ENCODE results near the gene PDE6H.

PDE6H gene

DNA sequence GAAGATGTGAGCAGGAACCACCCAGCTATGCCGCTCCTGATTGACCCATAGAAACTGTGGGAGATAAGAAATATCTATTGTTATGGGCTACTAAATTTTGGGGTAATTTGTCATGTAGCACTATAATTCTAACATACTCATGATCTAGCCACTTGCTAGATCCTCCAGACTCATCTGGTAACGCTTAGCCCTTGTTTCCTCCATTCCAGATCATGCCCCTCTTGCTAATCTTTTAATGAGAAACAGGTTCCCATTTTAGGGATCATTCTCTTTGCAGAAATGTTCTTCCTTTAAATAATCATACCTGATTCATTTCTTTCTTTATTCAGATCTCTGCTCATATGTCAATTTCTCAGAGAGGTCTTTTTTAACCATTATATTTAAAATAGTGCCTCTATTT lies 7.6 kb upstream of the PDE6H start:
- TF ChIP-seq, protein P1, sequence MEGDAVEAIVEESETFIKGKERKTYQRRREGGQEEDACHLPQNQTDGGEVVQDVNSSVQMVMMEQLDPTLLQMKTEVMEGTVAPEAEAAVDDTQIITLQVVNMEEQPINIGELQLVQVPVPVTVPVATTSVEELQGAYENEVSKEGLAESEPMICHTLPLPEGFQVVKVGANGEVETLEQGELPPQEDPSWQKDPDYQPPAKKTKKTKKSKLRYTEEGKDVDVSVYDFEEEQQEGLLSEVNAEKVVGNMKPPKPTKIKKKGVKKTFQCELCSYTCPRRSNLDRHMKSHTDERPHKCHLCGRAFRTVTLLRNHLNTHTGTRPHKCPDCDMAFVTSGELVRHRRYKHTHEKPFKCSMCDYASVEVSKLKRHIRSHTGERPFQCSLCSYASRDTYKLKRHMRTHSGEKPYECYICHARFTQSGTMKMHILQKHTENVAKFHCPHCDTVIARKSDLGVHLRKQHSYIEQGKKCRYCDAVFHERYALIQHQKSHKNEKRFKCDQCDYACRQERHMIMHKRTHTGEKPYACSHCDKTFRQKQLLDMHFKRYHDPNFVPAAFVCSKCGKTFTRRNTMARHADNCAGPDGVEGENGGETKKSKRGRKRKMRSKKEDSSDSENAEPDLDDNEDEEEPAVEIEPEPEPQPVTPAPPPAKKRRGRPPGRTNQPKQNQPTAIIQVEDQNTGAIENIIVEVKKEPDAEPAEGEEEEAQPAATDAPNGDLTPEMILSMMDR (conservative IDR thresholded peaks at IDR 0.05; ENCODE audit: low read depth, low read length), result no peak
- no peak overlapping the region for H3K4me3 ChIP-seq (ENCODE audit: low read depth, low read length)
- no peak for DNase-seq (ENCODE audit: low read depth)

DNA sequence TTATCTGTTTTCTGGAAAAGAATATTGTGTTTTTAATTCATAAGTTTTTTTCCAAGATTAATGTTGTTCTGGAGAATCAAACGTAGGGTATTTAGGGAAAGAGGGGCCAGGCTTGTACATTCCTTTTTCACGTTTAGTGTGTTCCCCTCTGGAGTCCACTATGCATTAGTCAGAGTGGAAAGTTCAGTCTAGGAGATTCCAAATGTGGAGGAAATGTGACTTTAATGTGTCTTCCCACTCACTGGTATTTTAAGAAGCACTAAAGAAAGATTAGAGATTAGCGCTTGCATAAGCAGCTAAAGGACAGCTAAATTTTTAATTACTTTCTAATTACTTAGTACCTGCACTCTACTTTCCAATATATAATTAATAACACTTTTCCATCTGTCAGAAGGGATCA lies 4.4 kb upstream of the PDE6H start:
- TF ChIP-seq, protein P1 (conservative IDR thresholded peaks at IDR 0.05; ENCODE audit: low read depth, low read length), result no peak
- no peak for DNase-seq (ENCODE audit: low read depth)
- H3K4me3 ChIP-seq (ENCODE audit: low read depth, low read length), result no peak overlapping the region

DNA sequence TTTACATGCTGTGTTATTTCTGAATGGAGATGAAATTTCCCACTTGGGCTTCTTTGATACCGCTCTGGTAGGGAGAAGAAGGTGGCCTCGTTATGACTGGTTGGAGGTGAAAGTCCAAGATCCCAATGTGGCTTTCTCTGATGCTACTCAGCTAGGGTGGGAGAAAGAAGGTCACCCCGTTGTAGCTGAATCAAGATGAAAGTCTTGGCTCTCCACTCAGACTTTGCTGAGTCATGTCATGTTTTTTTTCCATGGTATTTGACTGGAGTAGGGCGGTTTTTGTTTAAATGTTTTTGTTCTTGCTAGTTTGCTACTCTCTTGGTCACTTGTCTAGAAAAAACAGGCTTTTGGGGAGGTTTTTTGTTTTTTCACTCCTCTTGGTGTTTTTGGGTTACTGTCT lies 2.4 kb upstream of the PDE6H start:
- DNase-seq (ENCODE audit: low read depth), result peak; percentile 41
- H3K4me3 ChIP-seq (ENCODE audit: low read depth, low read length), result no peak overlapping the region
- TF ChIP-seq, protein P1 (conservative IDR thresholded peaks at IDR 0.05; ENCODE audit: low read depth, low read length), result no peak

DNA sequence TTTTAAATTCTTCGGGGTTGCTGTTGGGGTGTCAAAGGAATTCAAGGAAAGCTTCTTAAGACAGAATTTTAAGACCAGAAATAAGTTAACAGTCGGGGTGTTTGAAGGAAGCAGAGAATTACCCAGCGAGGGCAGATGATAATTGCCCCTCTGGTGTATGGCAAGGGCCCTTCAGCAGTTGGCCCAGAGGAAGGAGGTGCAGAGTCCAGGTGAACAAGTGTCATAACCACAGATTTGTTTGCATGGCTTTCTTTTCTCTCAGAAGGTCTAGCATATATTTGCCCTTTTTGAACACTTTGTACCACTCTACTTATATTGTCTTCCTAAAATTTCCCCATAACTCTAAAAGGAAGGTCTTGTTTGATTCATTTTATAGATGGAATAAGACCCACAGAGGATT lies 1.8 kb downstream of the PDE6H start:
- H3K4me3 ChIP-seq (ENCODE audit: low read depth, low read length), result no peak overlapping the region
- TF ChIP-seq, protein P1 (conservative IDR thresholded peaks at IDR 0.05; ENCODE audit: low read depth, low read length), result no peak
- no peak for DNase-seq (ENCODE audit: low read depth)

DNA sequence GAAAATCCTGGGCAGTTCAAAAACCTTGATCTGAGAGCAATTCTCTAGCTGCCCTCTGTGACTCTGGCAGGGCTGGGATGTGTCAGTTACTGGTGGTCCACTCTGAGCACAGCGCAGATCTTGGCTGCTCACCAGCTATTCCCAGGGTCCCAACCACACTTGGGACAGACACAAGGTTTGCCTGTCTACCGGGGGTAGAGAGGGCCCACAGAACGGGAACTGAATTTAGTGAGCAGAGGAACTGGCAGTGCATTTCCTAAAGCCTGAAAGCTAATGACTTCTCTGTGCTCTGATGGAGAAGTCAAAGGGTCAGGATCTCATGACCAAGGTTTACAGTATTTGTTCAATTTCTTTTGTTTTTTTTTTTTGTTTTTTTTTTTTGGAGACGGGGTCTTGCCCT lies 2.6 kb downstream of the PDE6H start:
- TF ChIP-seq, protein P1 (conservative IDR thresholded peaks at IDR 0.05; ENCODE audit: low read depth, low read length), result no peak
- no peak overlapping the region for H3K4me3 ChIP-seq (ENCODE audit: low read depth, low read length)
- no peak for DNase-seq (ENCODE audit: low read depth)

DNA sequence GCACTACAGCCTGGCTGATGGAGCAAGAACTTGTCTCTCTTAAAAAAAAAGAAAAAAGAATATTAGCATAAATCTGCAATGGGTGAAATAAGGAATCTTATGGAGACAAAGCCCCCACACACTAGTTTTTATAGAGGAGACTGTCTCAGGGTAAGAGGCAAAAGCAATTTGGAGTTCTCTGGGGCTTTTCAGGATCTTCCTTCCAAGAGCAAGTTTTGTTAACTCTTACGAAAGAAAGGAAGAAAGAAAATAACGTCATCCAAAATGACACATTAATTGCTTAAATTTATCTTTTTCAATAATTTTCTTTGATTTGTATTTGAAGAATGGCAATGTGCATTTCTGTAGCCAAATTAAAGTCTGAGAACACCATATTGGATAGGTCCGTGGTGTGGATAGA lies 3.8 kb downstream of the PDE6H start:
- no peak overlapping the region for H3K4me3 ChIP-seq (ENCODE audit: low read depth, low read length)
- TF ChIP-seq, protein P1 (conservative IDR thresholded peaks at IDR 0.05; ENCODE audit: low read depth, low read length), result no peak
- no peak for DNase-seq (ENCODE audit: low read depth)

DNA sequence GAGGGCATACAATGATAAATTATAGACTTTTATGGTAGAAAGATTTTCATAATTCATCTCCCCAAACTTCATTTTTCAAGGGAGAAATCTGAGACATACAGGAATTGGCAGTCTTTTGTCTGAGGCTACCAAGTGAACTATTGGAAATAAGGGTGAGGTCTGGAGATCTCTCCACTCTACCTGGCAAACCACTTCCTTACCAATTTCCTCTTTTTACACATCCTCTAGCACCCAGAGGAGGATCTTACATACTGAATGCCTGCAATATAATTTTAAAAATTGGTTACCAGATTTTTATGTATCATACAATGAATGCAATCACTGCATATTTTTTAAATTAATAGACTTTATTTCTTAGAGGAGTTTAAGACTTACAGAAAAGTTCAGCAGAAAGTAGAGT lies 6.6 kb downstream of the PDE6H start:
- TF ChIP-seq, protein P1 (conservative IDR thresholded peaks at IDR 0.05; ENCODE audit: low read depth, low read length), result no peak
- no peak overlapping the region for H3K4me3 ChIP-seq (ENCODE audit: low read depth, low read length)

More for the DNA sequence above, 6.6 kb downstream of the PDE6H start:
- no peak for DNase-seq (ENCODE audit: low read depth)
